ENCODE measurements around the gene CSH2. TPM values are rescaled to one million over a fixed set of nuclear protein-coding genes. Genes with fewer than 3 reads are reported as not detected.
A peak's percentile ranks its signal among the peaks of the same experiment; 100 is the strongest.
"Not testable (repeated sequence)": the region's sequence is repeated elsewhere in the genome, so short reads cannot be mapped to it uniquely, and the experiment has no call there.

CSH2 gene
- total and polyA plus RNA-seq, 5 donors from 2014 or later, result 3.8 TPM; not detected in 4

DNA sequence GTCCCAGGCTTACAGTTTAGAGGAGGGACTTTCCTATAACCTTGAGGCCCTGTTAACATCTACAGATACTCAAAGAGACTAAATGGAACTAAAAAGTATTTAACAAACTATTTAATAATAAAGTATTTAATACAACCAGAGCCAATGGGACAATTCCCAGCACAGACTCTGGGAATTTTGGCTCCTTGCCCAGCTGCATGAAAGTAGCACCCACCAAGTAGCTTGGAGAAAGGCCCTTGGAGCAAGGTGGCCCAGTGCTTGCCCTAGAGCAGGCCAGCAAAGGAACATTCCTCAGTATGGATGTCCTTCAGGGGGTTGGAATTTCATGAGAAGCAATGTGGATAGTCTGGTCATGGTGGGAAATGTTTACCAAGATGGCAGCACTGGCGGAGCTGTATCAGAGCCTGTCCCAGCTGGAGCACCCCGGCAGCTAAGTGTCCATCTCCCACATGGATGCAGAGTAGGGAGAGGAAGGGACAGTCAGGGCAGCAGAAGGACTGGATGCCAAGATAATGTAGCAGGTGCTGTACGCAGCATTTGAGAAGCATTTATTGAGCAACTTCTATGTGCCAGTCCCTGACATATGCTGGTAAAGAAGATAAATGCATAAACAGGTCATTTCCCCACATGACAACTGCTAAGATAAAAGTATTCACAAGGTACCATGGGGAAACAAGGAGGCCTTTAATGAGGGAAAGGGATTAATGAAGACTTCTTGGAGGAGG is 25.8 kb downstream of the CSH2 start:
- no peak for DNase-seq
- peaks cover 10 to 39% (median 20%) of the 10 kb centered on the region in 4 donors for H3K4me1 Mint-ChIP-seq

GRCh38 chr17:63845509-63845908 is 28.0 kb downstream of the CSH2 start:
- ATAC-seq (ENCODE audit: low read depth in 2 of 2) (no peak), DNase-seq (no peak)
- Mint-ChIP-seq H3K9me3 (peaks cover 0 to 4% (median 2%) of the 10 kb centered on the region in 7 donors), H3K36me3 (no peaks in the 10 kb centered on the region), H3K27me3 (peaks cover 5% of the 10 kb centered on the region), H3K27ac (peak overlapping the region in 1 of 3 donors; percentile 2), H3K4me3 (peak overlapping the region in 2 of 4 donors; percentile 47 to 73), H3K4me1 (peaks cover 12 to 46% (median 24%) of the 10 kb centered on the region in 4 donors)
- no peaks in the 10 kb centered on the region for H3K9me3 ChIP-seq (ENCODE audit: control insufficient read depth in 2 of 2, low read length in 2 of 2)
- H3K27ac ChIP-seq (ENCODE audit: insufficient read depth, low read length, poor library complexity, severe bottlenecking), result no peak overlapping the region
- H3K36me3 ChIP-seq (ENCODE audit: control insufficient read depth, insufficient read depth, low read length), result no peaks in the 10 kb centered on the region
- H3K4me1 ChIP-seq (ENCODE audit: control insufficient read depth, insufficient read depth, low read length, poor library complexity, severe bottlenecking), result peaks cover 24% of the 10 kb centered on the region
- no peaks in the 10 kb centered on the region for H3K27me3 ChIP-seq (ENCODE audit: control insufficient read depth, insufficient read depth, low read length)
- H3K4me3 ChIP-seq (ENCODE audit: low read depth, low read length), result no peak overlapping the region

More for the DNA sequence above, 25.8 kb downstream of the CSH2 start:
- no peaks in the 10 kb centered on the region for H3K36me3 ChIP-seq (ENCODE audit: control insufficient read depth, insufficient read depth, low read length)
- H3K27me3 ChIP-seq (ENCODE audit: control insufficient read depth, insufficient read depth, low read length), result no peaks in the 10 kb centered on the region
- Mint-ChIP-seq H3K36me3 (no peaks in the 10 kb centered on the region), H3K4me3 (peak overlapping the region; percentile 48 to 70 (median 59)), H3K27me3 (peaks cover 10% of the 10 kb centered on the region), H3K27ac (peak overlapping the region; percentile 32 to 92 (median 91)), H3K9me3 (peaks cover 0 to 4% (median 0%) of the 10 kb centered on the region in 7 donors)
- H3K9me3 ChIP-seq (ENCODE audit: control insufficient read depth in 2 of 2, low read length in 2 of 2), result no peaks in the 10 kb centered on the region
- no peak for ATAC-seq (ENCODE audit: low read depth in 2 of 2)
- H3K27ac ChIP-seq (ENCODE audit: insufficient read depth, low read length, poor library complexity, severe bottlenecking), result no peak overlapping the region
- peaks cover 10% of the 10 kb centered on the region for H3K4me1 ChIP-seq (ENCODE audit: control insufficient read depth, insufficient read depth, low read length, poor library complexity, severe bottlenecking)
- H3K4me3 ChIP-seq (ENCODE audit: low read depth, low read length), result no peak overlapping the region

DNA sequence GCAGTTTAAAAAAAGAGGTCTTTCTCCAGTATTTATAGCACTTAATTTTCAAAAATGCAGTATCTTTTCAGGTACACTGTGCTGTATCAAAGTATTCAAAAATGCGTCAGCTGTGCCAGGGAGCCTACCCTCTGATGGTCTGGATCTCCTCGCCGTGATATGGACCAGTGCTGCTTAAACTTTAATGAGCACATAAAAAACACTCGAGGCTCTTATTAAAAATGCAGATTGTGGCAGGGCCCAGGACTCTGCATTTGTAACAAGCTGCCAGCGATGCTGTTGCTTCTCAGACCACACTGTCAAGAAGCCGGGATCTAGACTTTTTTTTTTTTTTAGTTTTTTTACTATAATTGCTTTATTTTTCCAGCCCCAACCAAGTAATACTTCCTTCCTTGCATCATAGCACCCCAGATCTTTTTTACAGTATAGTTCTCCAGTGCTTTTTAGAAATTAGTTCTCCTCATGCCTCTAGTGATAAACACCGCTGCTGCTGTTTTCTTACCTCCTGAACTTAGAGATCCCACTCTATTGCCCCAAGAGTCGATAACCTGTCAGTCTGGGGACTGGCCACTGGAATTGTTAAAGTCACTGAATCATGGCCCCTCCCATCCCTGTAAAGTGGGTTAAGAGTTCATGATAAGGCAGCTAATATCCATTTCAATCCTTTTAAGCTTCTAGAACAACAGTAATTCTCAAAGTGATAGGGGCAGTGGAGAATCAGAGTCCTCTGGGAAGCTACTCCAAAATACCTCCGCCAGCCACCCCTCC is 29.4 kb downstream of the CSH2 start:
- peak in 1 of 3 donors; percentile 19 for DNase-seq
- Mint-ChIP-seq H3K36me3 (no peaks in the 10 kb centered on the region), H3K4me1 (peaks cover 14 to 54% (median 29%) of the 10 kb centered on the region in 4 donors), H3K27ac (peak overlapping the region; percentile 91 to 96 (median 94)), H3K4me3 (peak overlapping the region; percentile 88 to 96 (median 91)), H3K9me3 (peaks cover 0 to 4% (median 2%) of the 10 kb centered on the region in 7 donors), H3K27me3 (peaks cover 4% of the 10 kb centered on the region)
- ATAC-seq (ENCODE audit: low read depth in 2 of 2), result no peak
- H3K27me3 ChIP-seq (ENCODE audit: control insufficient read depth, insufficient read depth, low read length), result no peaks in the 10 kb centered on the region
- peaks cover 38% of the 10 kb centered on the region for H3K4me1 ChIP-seq (ENCODE audit: control insufficient read depth, insufficient read depth, low read length, poor library complexity, severe bottlenecking)
- H3K36me3 ChIP-seq (ENCODE audit: control insufficient read depth, insufficient read depth, low read length), result no peaks in the 10 kb centered on the region
- H3K9me3 ChIP-seq (ENCODE audit: control insufficient read depth in 2 of 2, low read length in 2 of 2), result no peaks in the 10 kb centered on the region
- H3K4me3 ChIP-seq (ENCODE audit: low read depth, low read length), result no peak overlapping the region
- H3K27ac ChIP-seq (ENCODE audit: insufficient read depth, low read length, poor library complexity, severe bottlenecking), result peak overlapping the region; percentile 92

- peaks cover 44% of the 10 kb centered on the region for H3K4me1 ChIP-seq (ENCODE audit: control insufficient read depth, insufficient read depth, low read length, poor library complexity, severe bottlenecking)
- H3K36me3 Mint-ChIP-seq; H3K9me3 Mint-ChIP-seq; H3K9me3 ChIP-seq (ENCODE audit: control insufficient read depth in 2 of 2, low read length in 2 of 2); H3K27me3 ChIP-seq (ENCODE audit: control insufficient read depth, insufficient read depth, low read length); H3K36me3 ChIP-seq (ENCODE audit: control insufficient read depth, insufficient read depth, low read length); H3K27me3 Mint-ChIP-seq: not testable (repeated sequence)
- peak overlapping the region; percentile 92 for H3K27ac ChIP-seq (ENCODE audit: insufficient read depth, low read length, poor library complexity, severe bottlenecking)
- peaks cover 14 to 54% (median 27%) of the 10 kb centered on the region in 4 donors for H3K4me1 Mint-ChIP-seq
- peak overlapping the region; percentile 72 for H3K4me3 ChIP-seq (ENCODE audit: low read depth, low read length)
- H3K27ac Mint-ChIP-seq, result peak overlapping the region; percentile 91 to 96 (median 94)
- peak overlapping the region; percentile 88 to 96 (median 91) for H3K4me3 Mint-ChIP-seq
- ATAC-seq (ENCODE audit: low read depth in 2 of 2), result peak in 1 of 2 donors; percentile 11
- peak; percentile 25 to 75 (median 32) for DNase-seq
These were observed 30.0 kb downstream of the CSH2 start for GRCh38 chr17:63843387-63843888.

DNA sequence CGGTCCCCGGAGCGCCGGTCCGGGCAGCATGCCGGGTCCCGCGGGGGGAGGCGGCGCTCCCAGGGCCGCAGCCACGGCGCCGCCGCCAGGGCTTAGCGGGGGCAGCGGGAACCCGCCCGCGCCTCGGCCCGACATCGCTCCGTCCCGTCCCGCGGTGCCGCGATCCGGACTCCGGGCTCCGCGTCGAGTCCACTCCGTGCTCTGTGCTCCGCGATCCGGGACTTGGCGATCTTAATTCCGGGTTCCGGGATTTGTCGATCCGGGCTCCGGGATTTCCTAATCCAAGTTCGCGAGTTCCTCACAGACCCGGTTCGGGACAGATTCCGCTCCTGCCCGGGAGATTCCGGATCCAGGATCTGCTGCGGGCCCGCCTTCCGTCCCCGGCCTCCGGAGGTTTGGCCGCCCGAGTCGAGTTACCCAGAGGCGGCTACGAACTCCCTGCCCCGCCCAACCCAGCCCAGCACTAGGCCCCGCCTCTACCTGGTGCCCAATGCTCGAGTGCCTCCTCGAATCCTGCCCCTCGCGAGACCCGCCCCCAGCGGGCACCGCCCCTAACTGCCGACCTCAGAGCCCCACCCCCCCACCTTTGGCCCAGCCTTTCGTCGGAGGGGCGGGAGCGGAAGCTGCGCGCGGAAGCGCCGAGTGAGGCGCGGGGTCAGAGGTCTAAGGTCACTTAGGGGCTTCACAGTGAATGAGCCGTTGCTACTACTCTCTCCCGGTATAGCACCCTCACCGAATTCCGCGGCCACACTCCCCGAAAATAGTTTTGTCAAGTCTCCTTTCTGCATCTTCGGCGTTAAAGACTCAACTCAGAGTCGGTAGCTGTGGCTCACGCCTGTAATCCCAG is 30.7 kb downstream of the CSH2 start, which contains the start of gene SMARCD2:
Gene SMARCD2 (minus strand): TSS at position 146 of the 847 bp plus-strand sequence. CDS start 11 bp downstream, at position 135.
- DNase-seq (peak; percentile 98 to 99 (median 98)), ATAC-seq (ENCODE audit: low read depth in 2 of 2) (peak; percentile 89 to 92)
- H3K27ac ChIP-seq (ENCODE audit: insufficient read depth, low read length, poor library complexity, severe bottlenecking), result peak within 1 kb of the TSS; percentile 92
- peak within 1 kb of the TSS; percentile 84 for H3K4me3 ChIP-seq (ENCODE audit: low read depth, low read length)
- Mint-ChIP-seq H3K27ac (peak within 1 kb of the TSS; percentile 94 to 96 (median 94)), H3K4me3 (peak within 1 kb of the TSS; percentile 90 to 96 (median 94)), H3K4me1 (peaks cover 14 to 54% (median 28%) of the 10 kb centered on the region in 4 donors), H3K9me3 (peaks cover 0 to 2% (median 0%) of the 10 kb centered on the region in 7 donors), H3K27me3 (no peaks in the 10 kb centered on the region), H3K36me3 (no peaks in the 10 kb centered on the region)
- H3K4me1 ChIP-seq (ENCODE audit: control insufficient read depth, insufficient read depth, low read length, poor library complexity, severe bottlenecking), result peaks cover 51% of the 10 kb centered on the region
- no peaks in the 10 kb centered on the region for H3K9me3 ChIP-seq (ENCODE audit: control insufficient read depth in 2 of 2, low read length in 2 of 2)
- H3K27me3 ChIP-seq (ENCODE audit: control insufficient read depth, insufficient read depth, low read length), result no peaks in the 10 kb centered on the region
- no peaks in the 10 kb centered on the region for H3K36me3 ChIP-seq (ENCODE audit: control insufficient read depth, insufficient read depth, low read length)

DNA sequence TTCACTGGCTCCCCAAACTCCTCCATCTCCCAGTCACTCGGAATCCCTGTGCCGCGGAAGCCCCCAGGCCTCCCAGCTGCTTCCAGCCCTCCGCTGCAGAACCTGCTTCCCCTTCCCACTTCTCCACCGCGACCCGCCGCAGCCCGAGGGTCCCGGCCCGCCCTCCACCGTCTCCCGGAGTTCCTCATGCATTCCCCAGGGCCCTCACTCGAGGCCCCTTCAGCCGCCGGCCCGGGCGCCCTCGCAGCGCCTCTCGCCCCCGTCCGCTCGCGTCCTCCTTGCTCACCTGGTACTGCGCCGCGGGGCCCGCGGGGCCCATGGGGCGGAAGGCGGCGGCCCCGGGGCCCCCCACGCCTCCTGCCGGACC is 31.3 kb downstream of the CSH2 start:
- no peaks in the 10 kb centered on the region for H3K27me3 Mint-ChIP-seq
- peak overlapping the region; percentile 84 for H3K4me3 ChIP-seq (ENCODE audit: low read depth, low read length)
- peaks cover 0 to 2% (median 0%) of the 10 kb centered on the region in 7 donors for H3K9me3 Mint-ChIP-seq
- H3K4me1 Mint-ChIP-seq, result peaks cover 14 to 53% (median 27%) of the 10 kb centered on the region in 4 donors
- H3K4me3 Mint-ChIP-seq, result peak overlapping the region; percentile 90 to 96 (median 92)
- peak overlapping the region; percentile 92 for H3K27ac ChIP-seq (ENCODE audit: insufficient read depth, low read length, poor library complexity, severe bottlenecking)
- no peaks in the 10 kb centered on the region for H3K9me3 ChIP-seq (ENCODE audit: control insufficient read depth in 2 of 2, low read length in 2 of 2)
- H3K36me3 Mint-ChIP-seq, result peaks cover under 1% of the 10 kb centered on the region
- peaks cover 5% of the 10 kb centered on the region for H3K36me3 ChIP-seq (ENCODE audit: control insufficient read depth, insufficient read depth, low read length)
- DNase-seq (no peak), ATAC-seq (ENCODE audit: low read depth in 2 of 2) (peak; percentile 17 to 20)
- peaks cover 53% of the 10 kb centered on the region for H3K4me1 ChIP-seq (ENCODE audit: control insufficient read depth, insufficient read depth, low read length, poor library complexity, severe bottlenecking)
- H3K27ac Mint-ChIP-seq, result peak overlapping the region; percentile 82 to 96 (median 85)
- H3K27me3 ChIP-seq (ENCODE audit: control insufficient read depth, insufficient read depth, low read length), result no peaks in the 10 kb centered on the region

Data from CD4-positive, CD25-positive, alpha-beta regulatory T cell (primary cell).